Progenitor cell of endocrine pancreas (in vitro differentiated cells): ENCODE results near the gene SLC9A1. TPM values are rescaled to one million over a fixed set of nuclear protein-coding genes. Genes with fewer than 3 reads are reported as not detected.

Experiments used
- DNase-seq: peaks from one replicate; pipeline ENCODE4 v3.0.0; 2021; ENCODE audit warnings: low spot score; ENCODE audit not compliant: unreplicated experiment
- H3K27ac Mint-ChIP-seq: 2 replicates; pipeline ENCODE4 v1.8.0; 2021; ENCODE audit warnings: mild to moderate bottlenecking, moderate library complexity, mixed read lengths
- H3K27me3 Mint-ChIP-seq: 2 replicates; pipeline ENCODE4 v1.8.0; 2021; ENCODE audit warnings: mixed read lengths
- H3K36me3 Mint-ChIP-seq: 2 replicates; pipeline ENCODE4 v1.8.0; 2022; ENCODE audit warnings: mixed read lengths; ENCODE audit not compliant: insufficient read depth
- H3K4me1 Mint-ChIP-seq: 2 replicates; pipeline ENCODE4 v1.8.0; 2021; ENCODE audit warnings: low read depth, mixed read lengths
- H3K4me3 Mint-ChIP-seq: 2 replicates; pipeline ENCODE4 v1.8.0; 2021; ENCODE audit warnings: low read depth, mild to moderate bottlenecking, moderate library complexity, mixed read lengths
- H3K9me3 Mint-ChIP-seq: 2 replicates; pipeline ENCODE4 v1.8.0; 2021; ENCODE audit warnings: low read depth, mixed read lengths
- CTCF ChIP-seq: fragments of 200-600 bp; sonication (generic); IDR thresholded peaks from one replicate; pipeline ENCODE4 v1.5.0; 2021; ENCODE audit warnings: antibody characterized with exemption, mild to moderate bottlenecking; ENCODE audit not compliant: unreplicated experiment
- total RNA-seq: library from RNA; stranded (reverse); gene quantifications from 2 replicates; pipeline ENCODE4 v1.2.1, GENCODE V29; 2021

Gene SLC9A1
- total RNA-seq, 1 donor from 2014 or later: 19.6 TPM

GRCh38 chr1:27086628-27087027, 68.3 kb downstream of the SLC9A1 start:
- TF ChIP-seq CTCF: no peak
- Mint-ChIP-seq H3K4me1 (no peaks in the 10 kb centered on the region), H3K27ac (no peak overlapping the region), H3K4me3 (no peak overlapping the region), H3K27me3 (peaks cover 12% of the 10 kb centered on the region), H3K36me3 (no peaks in the 10 kb centered on the region), H3K9me3 (peaks cover 5% of the 10 kb centered on the region)
- DNase-seq: no peak

- no peak for TF ChIP-seq CTCF
- no peak for DNase-seq
- Mint-ChIP-seq H3K27me3 (peaks cover 10% of the 10 kb centered on the region), H3K4me3 (no peak overlapping the region), H3K27ac (no peak overlapping the region), H3K9me3 (peaks cover 5% of the 10 kb centered on the region), H3K36me3 (no peaks in the 10 kb centered on the region), H3K4me1 (no peaks in the 10 kb centered on the region)
These were observed 68.9 kb downstream of the SLC9A1 start for GRCh38 chr1:27086026-27086425.

- H3K27ac Mint-ChIP-seq: no peak overlapping the region
- no peak overlapping the region for H3K4me3 Mint-ChIP-seq
These were observed 70.8 kb downstream of the SLC9A1 start for GRCh38 chr1:27084107-27084506.

GRCh38 chr1:27077968-27078367, 77.0 kb downstream of the SLC9A1 start:
- H3K9me3 Mint-ChIP-seq: no peaks in the 10 kb centered on the region
- no peaks in the 10 kb centered on the region for H3K4me1 Mint-ChIP-seq
- H3K36me3 Mint-ChIP-seq: no peaks in the 10 kb centered on the region
- no peak overlapping the region for H3K27ac Mint-ChIP-seq
- TF ChIP-seq CTCF: no peak
- H3K4me3 Mint-ChIP-seq: no peak overlapping the region
- peaks cover 3% of the 10 kb centered on the region for H3K27me3 Mint-ChIP-seq
- no peak for DNase-seq

More at GRCh38 chr1:27084107-27084506, 70.8 kb downstream of the SLC9A1 start:
- peaks cover 8% of the 10 kb centered on the region for H3K27me3 Mint-ChIP-seq
- DNase-seq: no peak
- no peaks in the 10 kb centered on the region for H3K36me3 Mint-ChIP-seq
- no peaks in the 10 kb centered on the region for H3K4me1 Mint-ChIP-seq
- no peak for TF ChIP-seq CTCF
- H3K9me3 Mint-ChIP-seq: peaks cover 5% of the 10 kb centered on the region

- no peak for TF ChIP-seq CTCF
- Mint-ChIP-seq H3K4me3 (no peak overlapping the region), H3K27me3 (peaks cover 3% of the 10 kb centered on the region), H3K4me1 (no peaks in the 10 kb centered on the region), H3K9me3 (no peaks in the 10 kb centered on the region), H3K36me3 (no peaks in the 10 kb centered on the region), H3K27ac (no peak overlapping the region)
- no peak for DNase-seq
These were observed 78.1 kb downstream of the SLC9A1 start for GRCh38 chr1:27076803-27077202.
